Heart left ventricle (tissue), 16 donors: ENCODE data around the gene DYNLT2. TPM values are rescaled to one million over a fixed set of nuclear protein-coding genes. Genes with fewer than 3 reads are reported as not detected.
A peak's percentile ranks its signal among the peaks of the same experiment; 100 is the strongest.

Experiments
- ATAC-seq, 4 donors: fragments of 200-7000 bp; cut with Tn5 transposase; one replicate each; pipeline ENCODE4 v1.9.1; 2020 to 2022; ENCODE audit warnings: moderate library complexity in 4 of 4, mild to moderate bottlenecking in 3 of 4, moderate number of reproducible peaks in 1 of 4
- DNase-seq, 5 donors: peaks; one replicate each; pipeline ENCODE4 v3.0.0-alpha.2; 2020
- H3K27ac ChIP-seq, 12 donors: fragments of 200-600 bp; sonication (generic) in 4 of 12; one replicate each; pipeline versions ENCODE4 v1.5.0 to v1.8.0; 2016 to 2022; ENCODE audit warnings: mild to moderate bottlenecking in 2 of 12
- H3K27me3 ChIP-seq, 9 donors: fragments of 200-600 bp; sonication (generic) in 2 of 9; one replicate each; pipeline versions ENCODE4 v1.5.1 to v1.8.0; 2016 to 2022; ENCODE audit warnings: mild to moderate bottlenecking in 3 of 9
- H3K36me3 ChIP-seq, 9 donors: fragments of 200-600 bp; sonication (generic) in 2 of 9; one replicate each; pipeline versions ENCODE4 v1.5.0 to v1.8.0; 2018 to 2022; ENCODE audit warnings: mild to moderate bottlenecking in 2 of 9
- H3K4me1 ChIP-seq, 12 donors: fragments of 200-600 bp; sonication (generic) in 4 of 12; one replicate each; pipeline versions ENCODE4 v1.5.0 to v1.8.0; 2016 to 2022; ENCODE audit warnings: mild to moderate bottlenecking in 3 of 12
- H3K4me3 ChIP-seq, 12 donors: fragments of 200-600 bp; sonication (generic) in 4 of 12; one replicate each; pipeline versions ENCODE4 v1.5.0 to v1.8.0; 2017 to 2022; ENCODE audit warnings: mild to moderate bottlenecking in 9 of 12, moderate library complexity in 4 of 12
- H3K9me3 ChIP-seq, 12 donors: fragments of 200-600 bp; sonication (generic) in 4 of 12; one replicate each; pipeline versions ENCODE4 v1.5.0 to v1.8.0; 2016 to 2022; ENCODE audit warnings: mild to moderate bottlenecking in 1 of 12
- POLR2A ChIP-seq, 2 donors: fragments of 450-650 bp; IDR thresholded peaks; one replicate each; pipeline ENCODE4 v1.6.1; 2017; ENCODE audit warnings: antibody characterized with exemption in 2 of 2, mild to moderate bottlenecking in 2 of 2, moderate library complexity in 2 of 2
- WGBS, 4 donors: extraction: QIAGEN DNeasy Blood & Tissue Kit in 2 of 4; methylation state at CpG; one replicate each; pipeline versions ENCODE4 v1.1.5 to v1.1.7; 2013 to 2018; 5-methylcytosine and 5-hydroxymethylcytosine counted together
- intact Hi-C, 10 donors: fragments of 100-400 bp; cut with DNase I; formaldehyde crosslinking; loops; one replicate each; pipeline versions ENCODE4 v1.11.1 to v1.14.2; 2022
- polyA plus RNA-seq, 2 donors: library from polyadenylated mRNA; stranded (reverse); fragments of 200-250 nt; gene quantifications; one replicate each; pipeline ENCODE4 v1.2.3, GENCODE V29; 2013
- total RNA-seq, 9 donors: library from RNA; depleted of rRNA in 2 of 9; stranded (reverse); fragments of >200 nt in 2 of 9; fragmentation: NEBNext Ultra II Directional in 3 of 9; extraction: Animal tissue kit (Norgen Biotek cat#: 25700) in 3 of 9; gene quantifications; one replicate each; pipeline versions ENCODE4 v1.1.0 to v1.2.4, GENCODE V29; 2016 to 2023
- TF ChIP-seq, protein P1 (sequence below), 12 donors: fragments of 200-600 bp; sonication (generic) in 4 of 12; IDR thresholded peaks; one replicate each; pipeline versions ENCODE4 v1.5.0 to v1.8.0; 2018 to 2022; ENCODE audit warnings: antibody characterized with exemption in 12 of 12, mild to moderate bottlenecking in 5 of 12
- donor health status: ischemic (EF 13 %, LVEDD 7.1; RV severe dilation, severe dysfunction).
- donor health status: healthy with polysubstance abuse.
- donor health status: DM: no; HTN: yes; CAD: no.
- donor health status: DM: no; HTN: no; CAD: no.
- donor health status: ischemic (EF 25% LVEDD 6.9; RV normal size, moderate dysfunction).
- donor health status: ischemic (EF 25% LVEDD 5.7; RV mildly dilated, moderate dysfunction).
- donor health status: healthy.
- donor health status: DM: yes; HTN: yes; CAD: no.
- donor health status: ischemic (EF 35%, LVEDD 5.7; RV mildly dilated, moderate dysfunction).
- donor health status: nonischemic (EF 11% LVEDD 7.7; RV severe dilation, severe dysfunction).
- donor health status: DM: yes; HTN: yes; CAD: no.
- donor health status: PGD.
- donor health status: ischemic (EF 29% LVEDD 5.4; RV normal size, mild dysfunction).
- donor health status: nonischemic (EF 23%, LVEDD 6.1; RV moderate dilation, normal function).

Gene DYNLT2
- total and polyA plus RNA-seq, 11 donors, result 0.49 to 1.5 (median 0.67) TPM

DNA sequence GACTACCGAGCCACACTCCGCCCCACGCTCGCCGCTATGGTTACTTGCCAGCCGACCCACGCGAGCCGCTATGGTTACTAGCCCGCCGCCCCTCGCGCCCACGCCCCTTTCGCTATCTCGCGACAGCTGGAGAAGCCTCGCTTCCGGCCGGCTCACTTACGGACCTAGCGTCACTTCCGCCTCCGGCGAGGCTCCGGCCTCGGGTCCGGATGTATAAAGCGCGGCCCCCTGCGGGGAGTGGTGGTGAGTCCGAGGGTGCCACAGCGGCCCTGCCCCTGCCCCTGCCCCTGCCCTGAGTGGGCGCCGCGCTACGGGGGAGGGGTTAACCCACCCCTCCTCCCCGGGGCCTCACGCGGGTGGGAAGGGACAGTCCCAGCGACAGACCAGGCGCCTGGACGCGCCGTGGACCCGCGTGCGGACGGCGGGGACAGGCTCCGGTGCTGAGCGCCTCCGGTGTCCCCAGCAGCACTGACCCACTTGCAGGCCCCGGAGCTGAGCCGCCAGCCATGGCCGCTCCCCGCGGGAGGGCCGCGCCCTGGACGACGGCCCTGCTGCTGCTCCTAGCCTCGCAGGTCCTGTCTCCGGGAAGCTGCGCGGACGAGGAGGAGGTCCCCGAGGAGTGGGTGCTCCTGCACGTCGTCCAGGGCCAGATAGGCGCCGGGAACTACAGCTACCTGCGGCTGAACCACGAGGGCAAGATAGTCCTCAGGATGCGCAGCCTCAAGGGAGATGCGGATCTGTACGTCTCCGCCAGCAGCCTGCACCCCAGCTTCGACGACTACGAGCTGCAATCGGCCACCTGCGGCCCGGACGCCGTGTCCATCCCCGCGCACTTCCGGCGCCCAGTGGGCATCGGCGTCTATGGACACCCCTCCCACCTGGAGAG, 49.2 kb downstream of the DYNLT2 start, which contains the start of the genes C6orf120 and WDR27:
Gene C6orf120 (plus strand): TSS at position 173 of the 886 bp plus-strand sequence. CDS start 334 bp downstream, at position 507.
Gene WDR27 (minus strand): TSS at position 76 of the 886 bp plus-strand sequence. CDS start 13,024 bp downstream, outside the sequence.
- WGBS, 4 donors, result 0 to 2% (median 1%) methylated on average over 40 to 92 of the region's 92 CpGs

DNA sequence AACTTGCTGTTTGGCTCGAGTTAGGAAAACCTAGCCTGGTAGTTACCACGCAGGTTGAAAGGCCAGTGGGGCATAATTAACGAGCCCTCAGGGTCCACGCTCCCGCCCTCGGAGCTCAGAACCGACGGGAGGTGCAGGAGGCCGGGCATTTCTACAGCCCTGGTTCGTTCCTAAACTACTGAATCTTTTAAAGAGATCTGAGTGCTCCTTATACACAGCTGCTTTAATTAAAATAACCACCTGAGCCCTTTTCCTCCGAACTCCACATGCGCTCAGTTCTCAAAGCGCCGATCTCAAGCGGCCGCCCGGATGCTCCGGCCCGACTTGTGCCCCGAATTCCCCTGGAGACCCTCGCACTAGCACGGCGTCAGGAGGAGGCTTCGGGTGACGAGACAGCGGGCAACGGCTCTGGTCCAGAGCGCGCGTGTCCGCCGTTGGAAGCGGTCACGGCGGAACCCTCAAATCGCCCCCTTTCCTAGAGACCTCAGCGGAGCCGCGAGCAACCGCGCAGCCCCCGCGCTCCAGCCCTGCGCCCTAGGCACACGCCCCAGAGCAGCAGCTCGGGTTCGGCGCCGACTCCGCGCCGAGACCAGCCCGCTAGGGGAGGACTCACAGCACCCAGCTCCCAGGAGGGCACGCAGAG, 49.9 kb downstream of the DYNLT2 start:
- intact Hi-C loops, result loop anchor here in 4 of 10 donors (5.0 to 10.0 kb wide), 4 partner anchors 51 to 747 kb away; partner anchors contain the start of genes DYNLT2 (in 2 of the 4) and ERMARD (in 2 of the 4)
- H3K4me3 ChIP-seq, result peak overlapping the region; percentile 72 to 99 (median 88)
- 0 to 1% (median 0%) methylated on average over 27 to 54 of the region's 54 CpGs for WGBS, 4 donors
- DNase-seq (no peak), ATAC-seq (peak in 2 of 4 donors; percentile 0 to 14)
- H3K27ac ChIP-seq, result peak overlapping the region; percentile 81 to 97 (median 94)
- H3K9me3 ChIP-seq, result no peaks in the 10 kb centered on the region
- TF ChIP-seq POLR2A (IDR thresholded peaks at IDR 0.05), result no peak
- TF ChIP-seq, protein P1, sequence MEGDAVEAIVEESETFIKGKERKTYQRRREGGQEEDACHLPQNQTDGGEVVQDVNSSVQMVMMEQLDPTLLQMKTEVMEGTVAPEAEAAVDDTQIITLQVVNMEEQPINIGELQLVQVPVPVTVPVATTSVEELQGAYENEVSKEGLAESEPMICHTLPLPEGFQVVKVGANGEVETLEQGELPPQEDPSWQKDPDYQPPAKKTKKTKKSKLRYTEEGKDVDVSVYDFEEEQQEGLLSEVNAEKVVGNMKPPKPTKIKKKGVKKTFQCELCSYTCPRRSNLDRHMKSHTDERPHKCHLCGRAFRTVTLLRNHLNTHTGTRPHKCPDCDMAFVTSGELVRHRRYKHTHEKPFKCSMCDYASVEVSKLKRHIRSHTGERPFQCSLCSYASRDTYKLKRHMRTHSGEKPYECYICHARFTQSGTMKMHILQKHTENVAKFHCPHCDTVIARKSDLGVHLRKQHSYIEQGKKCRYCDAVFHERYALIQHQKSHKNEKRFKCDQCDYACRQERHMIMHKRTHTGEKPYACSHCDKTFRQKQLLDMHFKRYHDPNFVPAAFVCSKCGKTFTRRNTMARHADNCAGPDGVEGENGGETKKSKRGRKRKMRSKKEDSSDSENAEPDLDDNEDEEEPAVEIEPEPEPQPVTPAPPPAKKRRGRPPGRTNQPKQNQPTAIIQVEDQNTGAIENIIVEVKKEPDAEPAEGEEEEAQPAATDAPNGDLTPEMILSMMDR (IDR thresholded peaks at IDR 0.05), result no peak
- H3K27me3 ChIP-seq, result no peaks in the 10 kb centered on the region
- peaks cover 0 to 56% (median 30%) of the 10 kb centered on the region in 12 donors for H3K4me1 ChIP-seq
- peaks cover 0 to 32% (median 17%) of the 10 kb centered on the region in 9 donors for H3K36me3 ChIP-seq

More for the DNA sequence above, 49.2 kb downstream of the DYNLT2 start, which contains the start of the genes C6orf120 and WDR27:
- ATAC-seq, result peak; percentile 96 to 99 (median 98)
- Histone ChIP-seq H3K9me3 (no peaks in the 10 kb centered on the region), H3K4me3 (peak within 1 kb of the TSS; percentile 72 to 99 (median 88)), H3K27ac (peak within 1 kb of the TSS; percentile 81 to 97 (median 94)), H3K27me3 (no peaks in the 10 kb centered on the region), H3K4me1 (peaks cover 0 to 56% (median 30%) of the 10 kb centered on the region in 12 donors), H3K36me3 (peaks cover 0 to 37% (median 20%) of the 10 kb centered on the region in 9 donors)
- TF ChIP-seq, protein P1 (IDR thresholded peaks at IDR 0.05), result peak in 2 of 12 donors; percentile 7 to 27
- peak; percentile 46 to 91 for TF ChIP-seq POLR2A (IDR thresholded peaks at IDR 0.05)
- peak; percentile 96 to 99 (median 97) for DNase-seq
- intact Hi-C loops, result loop anchor here in 5 of 10 donors (1.0 to 10.0 kb wide), 6 partner anchors 21 to 747 kb away; partner anchors contain the start of genes DYNLT2 (in 3 of the 5) and ERMARD (in 3 of the 5)

DNA sequence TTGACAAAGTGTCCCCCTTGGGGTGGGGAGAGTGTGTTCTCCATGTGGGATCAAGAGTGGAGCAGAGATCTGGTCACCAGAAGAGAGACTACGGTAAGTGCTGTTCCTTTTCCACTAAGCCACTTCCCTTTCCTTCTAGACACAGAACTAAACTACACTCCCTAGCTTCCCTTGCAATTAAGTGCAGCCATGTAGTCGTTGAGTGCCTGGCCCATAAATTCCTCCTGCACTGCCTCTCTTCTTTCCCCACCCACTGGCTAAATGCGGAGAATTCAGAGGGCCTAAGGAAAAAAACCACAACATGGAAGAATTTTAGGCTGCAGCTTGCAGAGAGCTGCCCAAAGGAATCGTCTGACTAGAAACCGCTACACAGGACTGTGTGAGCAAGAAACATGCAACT, 51.1 kb downstream of the DYNLT2 start:
- intact Hi-C loops, result loop anchor here in 4 of 10 donors (5.0 to 10.0 kb wide), 4 partner anchors 52 to 745 kb away; partner anchors contain the start of genes DYNLT2 (in 2 of the 4) and ERMARD (in 2 of the 4)
- peaks cover 0 to 47% (median 29%) of the 10 kb centered on the region in 12 donors for H3K4me1 ChIP-seq
- H3K4me3 ChIP-seq, result peak overlapping the region in 2 of 12 donors; percentile 90 to 96
- H3K36me3 ChIP-seq, result peaks cover 0 to 21% (median 15%) of the 10 kb centered on the region in 9 donors
- no peak overlapping the region for H3K27ac ChIP-seq
- 54 to 66% (median 59%) methylated on average over 5 of the region's 5 CpGs for WGBS, 4 donors
- no peaks in the 10 kb centered on the region for H3K9me3 ChIP-seq
- ATAC-seq (no peak), DNase-seq (no peak)
- no peaks in the 10 kb centered on the region for H3K27me3 ChIP-seq
- TF ChIP-seq, protein P1 (IDR thresholded peaks at IDR 0.05), result no peak
- TF ChIP-seq POLR2A (IDR thresholded peaks at IDR 0.05), result no peak
